Tibial artery (tissue), 4 donors: Measurements from ENCODE around the gene TRDN.
"Not testable (repeated sequence)": the region's sequence is repeated elsewhere in the genome, so short reads cannot be mapped to it uniquely, and the experiment has no call there.

ENCODE experiments used
- DNase-seq, 2 donors: peaks; one replicate each; pipeline ENCODE4 v3.0.0-alpha.2; 2019
- H3K27ac ChIP-seq, 2 donors: fragments of 200-600 bp; sonication (generic) in 1 of 2; 1 replicate in 1 of 2; 2 replicates in 1 of 2; pipeline ENCODE4 v1.5.1; 2018 to 2019; ENCODE audit warnings: mild to moderate bottlenecking in 1 of 2
- H3K27me3 ChIP-seq, 2 donors: fragments of 200-600 bp; sonication (generic) in 1 of 2; one replicate each; pipeline versions ENCODE4 v1.5.1 to v1.6.0; 2016 to 2019
- H3K36me3 ChIP-seq, 3 donors: fragments of 200-600 bp; sonication (generic) in 2 of 3; one replicate each; pipeline ENCODE4 v1.5.1; 2016 to 2019; ENCODE audit warnings: mild to moderate bottlenecking in 2 of 3
- H3K4me1 ChIP-seq, 4 donors: fragments of 200-600 bp; sonication (generic) in 2 of 4; 1 replicate in 3 of 4; 2 replicates in 1 of 4; pipeline ENCODE4 v1.5.1; 2016 to 2019
- H3K4me3 ChIP-seq, 2 donors: fragments of 200-600 bp; sonication (generic) in 1 of 2; 1 replicate in 1 of 2; 2 replicates in 1 of 2; pipeline ENCODE4 v1.5.1; 2018 to 2019; ENCODE audit warnings: mild to moderate bottlenecking in 2 of 2
- H3K9me3 ChIP-seq, 3 donors: fragments of 200-600 bp; sonication (generic) in 1 of 3; one replicate each; pipeline ENCODE4 v1.5.1; 2016 to 2019
- CTCF ChIP-seq, 2 experiments: fragments of 200-600 bp in 1 of 2; fragments of 450-650 bp in 1 of 2; IDR thresholded peaks; one replicate each; pipeline ENCODE4 v1.5.1; 2017 to 2019; ENCODE audit warnings: antibody characterized with exemption in 2 of 2, mild to moderate bottlenecking in 1 of 2, moderate library complexity in 1 of 2
- intact Hi-C: fragments of 100-400 bp; cut with DNase I; formaldehyde crosslinking; loops from one replicate; pipeline ENCODE4 v1.15.0; 2023; ENCODE audit warnings: low total_unique reads

Gene TRDN

GRCh38 chr6:123323452-123324329, 313.1 kb downstream of the TRDN start:
- Histone ChIP-seq H3K27ac (no peak overlapping the region), H3K36me3 (no peaks in the 10 kb centered on the region), H3K27me3 (no peaks in the 10 kb centered on the region), H3K4me1 (no peaks in the 10 kb centered on the region), H3K4me3 (no peak overlapping the region), H3K9me3 (no peaks in the 10 kb centered on the region)
- no peak for TF ChIP-seq CTCF (IDR thresholded peaks at IDR 0.05)
- no peak for DNase-seq
- intact Hi-C loops, result no loop called here

GRCh38 chr6:123321020-123321419, 315.7 kb downstream of the TRDN start:
- no peak for TF ChIP-seq CTCF (IDR thresholded peaks at IDR 0.05)
- Histone ChIP-seq H3K27ac (no peak overlapping the region), H3K27me3 (no peaks in the 10 kb centered on the region), H3K9me3 (no peaks in the 10 kb centered on the region), H3K4me3 (no peak overlapping the region), H3K36me3 (no peaks in the 10 kb centered on the region), H3K4me1 (no peaks in the 10 kb centered on the region)
- intact Hi-C loops, result no loop called here
- no peak for DNase-seq

GRCh38 chr6:123316733-123317323, 319.9 kb downstream of the TRDN start:
- DNase-seq, result no peak
- peak in 1 of 2 experiments; percentile 43 for TF ChIP-seq CTCF (IDR thresholded peaks at IDR 0.05)

GRCh38 chr6:123314459-123314858, 322.3 kb downstream of the TRDN start:
- H3K27ac ChIP-seq, H3K9me3 ChIP-seq, H3K4me1 ChIP-seq, H3K36me3 ChIP-seq, intact Hi-C loops, H3K27me3 ChIP-seq, H3K4me3 ChIP-seq, DNase-seq: not testable (repeated sequence)

More at GRCh38 chr6:123316733-123317323, 319.9 kb downstream of the TRDN start:
- Histone ChIP-seq H3K4me3 (no peak overlapping the region), H3K27ac (no peak overlapping the region), H3K36me3 (no peaks in the 10 kb centered on the region), H3K9me3 (no peaks in the 10 kb centered on the region), H3K27me3 (no peaks in the 10 kb centered on the region), H3K4me1 (no peaks in the 10 kb centered on the region)
- intact Hi-C loops, result no loop called here

- no peak for TF ChIP-seq CTCF (IDR thresholded peaks at IDR 0.05)
- Histone ChIP-seq H3K4me3 (no peak overlapping the region), H3K27me3 (no peaks in the 10 kb centered on the region), H3K4me1 (no peaks in the 10 kb centered on the region), H3K36me3 (no peaks in the 10 kb centered on the region), H3K27ac (no peak overlapping the region), H3K9me3 (no peaks in the 10 kb centered on the region)
- intact Hi-C loops, result no loop called here
- no peak for DNase-seq
These were observed 327.6 kb downstream of the TRDN start for GRCh38 chr6:123309130-123309529.

- H3K9me3 ChIP-seq, result no peaks in the 10 kb centered on the region
- no peaks in the 10 kb centered on the region for H3K27me3 ChIP-seq
- intact Hi-C loops, result no loop called here
- DNase-seq, result no peak
- H3K4me3 ChIP-seq, result no peak overlapping the region
- no peak for TF ChIP-seq CTCF (IDR thresholded peaks at IDR 0.05)
- H3K36me3 ChIP-seq, result no peaks in the 10 kb centered on the region
- H3K27ac ChIP-seq, result no peak overlapping the region
- H3K4me1 ChIP-seq, result no peaks in the 10 kb centered on the region
These were observed 330.4 kb downstream of the TRDN start for GRCh38 chr6:123306334-123306733.
